Mesenchymal stem cell (in vitro differentiated cells and primary cell): Measurements from ENCODE around the gene CAMSAP2.
"Not testable (repeated sequence)": the region's sequence is repeated elsewhere in the genome, so short reads cannot be mapped to it uniquely, and the experiment has no call there.

Source experiments
- DNase-seq: peaks from one replicate; pipeline ENCODE4 v3.0.0-alpha.2; 2013
- H2AFZ ChIP-seq: one replicate; pipeline ENCODE4 v1.6.1; 2013; ENCODE audit warnings: low read depth, mild to moderate bottlenecking, control low read depth, inconsistent platforms, low read length, moderate library complexity
- H2AK5ac ChIP-seq: 2 replicates; pipeline ENCODE4 v1.6.1; 2013; ENCODE audit warnings: low read length, moderate library complexity, mild to moderate bottlenecking, inconsistent platforms; ENCODE audit not compliant: severe bottlenecking
- H2BK120ac ChIP-seq: one replicate; pipeline ENCODE4 v1.6.1; 2013; ENCODE audit warnings: low read depth, mild to moderate bottlenecking, inconsistent platforms, low read length, moderate library complexity
- H2BK12ac ChIP-seq, 2 experiments: one replicate each; pipeline ENCODE4 v1.6.1; 2013; ENCODE audit warnings: inconsistent platforms in 2 of 2, low read length in 2 of 2, mild to moderate bottlenecking in 2 of 2, moderate library complexity in 2 of 2, control low read depth in 1 of 2
- H2BK15ac ChIP-seq: one replicate; pipeline ENCODE4 v1.6.1; 2013; ENCODE audit warnings: mild to moderate bottlenecking, low read depth, inconsistent platforms; ENCODE audit not compliant: poor library complexity, severe bottlenecking
- H2BK5ac ChIP-seq: 2 replicates; pipeline ENCODE4 v1.6.1; 2013; ENCODE audit warnings: low read depth, mild to moderate bottlenecking, low read length, control low read depth, inconsistent platforms; ENCODE audit not compliant: poor library complexity, severe bottlenecking
- H3K14ac ChIP-seq, 2 experiments: one replicate each; pipeline ENCODE4 v1.6.1; 2013; ENCODE audit warnings: inconsistent platforms in 2 of 2, low read length in 2 of 2, control low read depth in 1 of 2, mild to moderate bottlenecking in 1 of 2, moderate library complexity in 1 of 2
- H3K18ac ChIP-seq, 2 experiments: one replicate each; pipeline ENCODE4 v1.6.1; 2013; ENCODE audit warnings: inconsistent platforms in 2 of 2, low read length in 2 of 2, control low read depth in 1 of 2, low read depth in 1 of 2, mild to moderate bottlenecking in 1 of 2
- H3K23ac ChIP-seq, 2 experiments: one replicate each; pipeline ENCODE4 v1.6.1; 2013; ENCODE audit warnings: inconsistent platforms in 2 of 2, low read length in 2 of 2, mild to moderate bottlenecking in 2 of 2, moderate library complexity in 2 of 2, control low read depth in 1 of 2
- H3K27ac ChIP-seq: 2 replicates; pipeline ENCODE4 v1.5.1; 2013; ENCODE audit warnings: mild to moderate bottlenecking, moderate library complexity, low read length, control low read depth, inconsistent platforms; ENCODE audit not compliant: poor library complexity, severe bottlenecking
- H3K27me3 ChIP-seq, 2 experiments: 2 replicates each; pipeline versions ENCODE4 v1.6.1 to v1.7.0; 2013; ENCODE audit warnings: low read length in 2 of 2, mild to moderate bottlenecking in 2 of 2, moderate library complexity in 2 of 2, control low read depth in 1 of 2, inconsistent platforms in 1 of 2; ENCODE audit not compliant: control insufficient read depth in 1 of 2, insufficient read depth in 1 of 2
- H3K36me3 ChIP-seq, 2 experiments: 2 replicates each; pipeline versions ENCODE4 v1.6.1 to v1.7.0; 2013; ENCODE audit warnings: low read length in 2 of 2, control low read depth in 1 of 2, inconsistent platforms in 1 of 2, low read depth in 1 of 2, mild to moderate bottlenecking in 1 of 2; ENCODE audit not compliant: insufficient read depth in 2 of 2, control insufficient read depth in 1 of 2
- H3K4ac ChIP-seq, 2 experiments: one replicate each; pipeline ENCODE4 v1.6.1; 2013; ENCODE audit warnings: inconsistent platforms in 2 of 2, low read length in 2 of 2, mild to moderate bottlenecking in 2 of 2, moderate library complexity in 2 of 2, control low read depth in 1 of 2, low read depth in 1 of 2
- H3K4me1 ChIP-seq: 2 replicates; pipeline ENCODE4 v1.6.1; 2013; ENCODE audit warnings: low read depth, low read length, control low read depth; ENCODE audit not compliant: control insufficient read depth, insufficient read depth
- H3K4me2 ChIP-seq: 2 replicates; pipeline ENCODE4 v1.6.1; 2013; ENCODE audit warnings: low read length, mild to moderate bottlenecking, inconsistent platforms; ENCODE audit not compliant: poor library complexity, severe bottlenecking
- H3K4me3 ChIP-seq, 2 experiments: 2 replicates each; pipeline versions ENCODE4 v1.5.1 to v1.7.0; 2013; ENCODE audit warnings: low read length in 2 of 2, mild to moderate bottlenecking in 2 of 2, control low read depth in 1 of 2, low read depth in 1 of 2; ENCODE audit not compliant: insufficient read depth in 1 of 2
- H3K79me1 ChIP-seq: replicated peaks from 2 replicates; pipeline ENCODE4 v1.6.1; 2013; ENCODE audit warnings: mild to moderate bottlenecking, control low read depth, low read length, inconsistent platforms; ENCODE audit not compliant: poor library complexity, severe bottlenecking
- H3K9ac ChIP-seq: 2 replicates; pipeline ENCODE4 v1.7.0; 2013; ENCODE audit warnings: mild to moderate bottlenecking, low read length, moderate library complexity
- H3K9me3 ChIP-seq: 2 replicates; pipeline ENCODE4 v1.7.0; 2013; ENCODE audit warnings: mild to moderate bottlenecking, low read length; ENCODE audit not compliant: control insufficient read depth
- H4K8ac ChIP-seq: one replicate; pipeline ENCODE4 v1.6.1; 2013; ENCODE audit warnings: inconsistent platforms, mild to moderate bottlenecking, low read length, moderate library complexity
- H4K91ac ChIP-seq: one replicate; pipeline ENCODE4 v1.6.1; 2013; ENCODE audit warnings: mild to moderate bottlenecking, low read length, inconsistent platforms
- WGBS: methylation state at CpG from one replicate; pipeline ENCODE4 v1.1.7; 2013; ENCODE audit warnings: mixed read lengths; 5-methylcytosine and 5-hydroxymethylcytosine counted together

Gene CAMSAP2

GRCh38 chr1:200805719-200806118 lies 67.0 kb downstream of the CAMSAP2 start:
- H4K91ac ChIP-seq, result no peak overlapping the region
- H3K79me1 ChIP-seq, result peaks cover 7% of the 10 kb centered on the region
- H3K9ac ChIP-seq, result no peak overlapping the region
- 100% methylated on average over 3 of the region's 3 CpGs for WGBS
- H3K9me3 ChIP-seq, result no peaks in the 10 kb centered on the region
- H2BK15ac ChIP-seq, result no peak overlapping the region
- no peak overlapping the region for H3K14ac ChIP-seq
- H3K4ac ChIP-seq, result no peak overlapping the region
- no peak overlapping the region for H3K23ac ChIP-seq
- no peak overlapping the region for H3K27ac ChIP-seq
- H2AFZ ChIP-seq, result no peak overlapping the region
- no peak overlapping the region for H4K8ac ChIP-seq
- no peak overlapping the region for H2AK5ac ChIP-seq
- no peak overlapping the region for H3K18ac ChIP-seq
- no peaks in the 10 kb centered on the region for H3K4me1 ChIP-seq
- H2BK120ac ChIP-seq, result no peak overlapping the region
- no peak overlapping the region for H3K4me2 ChIP-seq
- no peak overlapping the region for H2BK12ac ChIP-seq
- no peak overlapping the region for H3K4me3 ChIP-seq
- H3K36me3 ChIP-seq, result peaks cover 18 to 33% of the 10 kb centered on the region in 2 experiments
- H3K27me3 ChIP-seq, result no peaks in the 10 kb centered on the region
- H2BK5ac ChIP-seq, result no peak overlapping the region
- DNase-seq, result no peak

- H3K9me3 ChIP-seq, result no peaks in the 10 kb centered on the region
- H3K14ac ChIP-seq, result no peak overlapping the region
- H2BK120ac ChIP-seq, result no peak overlapping the region
- H3K4ac ChIP-seq, result no peak overlapping the region
- no peak overlapping the region for H2AK5ac ChIP-seq
- no peak overlapping the region for H2BK12ac ChIP-seq
- 100% methylated on average over 1 of the region's 2 CpGs for WGBS
- H2BK5ac ChIP-seq, result no peak overlapping the region
- no peak overlapping the region for H4K91ac ChIP-seq
- H3K4me2 ChIP-seq, result no peak overlapping the region
- no peak overlapping the region for H2AFZ ChIP-seq
- no peak overlapping the region for H3K4me3 ChIP-seq
- H3K79me1 ChIP-seq, result peaks cover 21% of the 10 kb centered on the region
- H3K4me1 ChIP-seq, result no peaks in the 10 kb centered on the region
- no peak overlapping the region for H3K18ac ChIP-seq
- no peak overlapping the region for H4K8ac ChIP-seq
- no peak overlapping the region for H3K27ac ChIP-seq
- peaks cover 18 to 63% of the 10 kb centered on the region in 2 experiments for H3K36me3 ChIP-seq
- no peak overlapping the region for H2BK15ac ChIP-seq
- H3K9ac ChIP-seq, result no peak overlapping the region
- no peaks in the 10 kb centered on the region for H3K27me3 ChIP-seq
- no peak overlapping the region for H3K23ac ChIP-seq
- DNase-seq, result no peak
Measured at GRCh38 chr1:200808846-200809245, 70.2 kb downstream of the CAMSAP2 start.

- H3K9me3 ChIP-seq, result no peaks in the 10 kb centered on the region
- H3K27me3 ChIP-seq, result no peaks in the 10 kb centered on the region
- no peak overlapping the region for H3K14ac ChIP-seq
- H3K18ac ChIP-seq, result no peak overlapping the region
- no peak overlapping the region for H3K9ac ChIP-seq
- no peak overlapping the region for H3K4ac ChIP-seq
- no peak overlapping the region for H2AK5ac ChIP-seq
- H2BK120ac ChIP-seq, result no peak overlapping the region
- H3K4me3 ChIP-seq, result no peak overlapping the region
- H3K4me1 ChIP-seq, result no peaks in the 10 kb centered on the region
- H3K36me3 ChIP-seq, result peaks cover 18 to 74% of the 10 kb centered on the region in 2 experiments
- H3K27ac ChIP-seq, result no peak overlapping the region
- H2BK15ac ChIP-seq, result no peak overlapping the region
- no peak overlapping the region for H2BK12ac ChIP-seq
- H2AFZ ChIP-seq, result no peak overlapping the region
- no peak for DNase-seq
- H3K79me1 ChIP-seq, result peaks cover 21% of the 10 kb centered on the region
- H4K8ac ChIP-seq, result no peak overlapping the region
- H2BK5ac ChIP-seq, result no peak overlapping the region
- WGBS, result 75% methylated on average over 4 of the region's 4 CpGs
- H3K23ac ChIP-seq, result no peak overlapping the region
- no peak overlapping the region for H3K4me2 ChIP-seq
- H4K91ac ChIP-seq, result no peak overlapping the region
Measured at GRCh38 chr1:200811704-200812103, 73.0 kb downstream of the CAMSAP2 start.

- WGBS, result 99% methylated on average over 12 of the region's 26 CpGs
Measured at GRCh38 chr1:200816624-200817224, 78.0 kb downstream of the CAMSAP2 start.

More at GRCh38 chr1:200816624-200817224, 78.0 kb downstream of the CAMSAP2 start:
- H3K18ac ChIP-seq, H4K8ac ChIP-seq, H2BK12ac ChIP-seq, H2BK15ac ChIP-seq, H3K27me3 ChIP-seq, H3K23ac ChIP-seq, H3K9me3 ChIP-seq, H2BK120ac ChIP-seq, H3K4ac ChIP-seq, H3K4me1 ChIP-seq, DNase-seq, H3K14ac ChIP-seq, H3K4me2 ChIP-seq, H2BK5ac ChIP-seq, H2AFZ ChIP-seq, H3K4me3 ChIP-seq, H4K91ac ChIP-seq, H2AK5ac ChIP-seq, H3K27ac ChIP-seq, H3K9ac ChIP-seq: not testable (repeated sequence)
- peaks cover 4 to 66% of the 10 kb centered on the region in 2 experiments for H3K36me3 ChIP-seq
- peaks cover 11% of the 10 kb centered on the region for H3K79me1 ChIP-seq
